Stomach smooth muscle (tissue), 2 donors: ENCODE results near the gene AGR2.
"Not testable (repeated sequence)": the region's sequence is repeated elsewhere in the genome, so short reads cannot be mapped to it uniquely, and the experiment has no call there.

Experiments
- H3K27ac ChIP-seq: one replicate; pipeline ENCODE4 v1.7.0; 2013; ENCODE audit warnings: mild to moderate bottlenecking, low read length, inconsistent platforms
- H3K27me3 ChIP-seq, 2 donors: one replicate each; pipeline ENCODE4 v1.7.0; 2013; ENCODE audit warnings: low read length in 2 of 2; ENCODE audit not compliant: insufficient read depth in 2 of 2, control insufficient read depth in 1 of 2
- H3K36me3 ChIP-seq, 2 donors: one replicate each; pipeline ENCODE4 v1.7.0; 2013; ENCODE audit warnings: low read length in 2 of 2; ENCODE audit not compliant: control insufficient read depth in 2 of 2, insufficient read depth in 2 of 2
- H3K4me1 ChIP-seq: one replicate; pipeline ENCODE4 v1.7.0; 2013; ENCODE audit warnings: low read length; ENCODE audit not compliant: control insufficient read depth, insufficient read depth
- H3K4me3 ChIP-seq, 2 donors: one replicate each; pipeline ENCODE4 v1.7.0; 2013; ENCODE audit warnings: low read length in 2 of 2
- H3K9ac ChIP-seq, 2 donors: one replicate each; pipeline ENCODE4 v1.7.0; 2013; ENCODE audit warnings: low read length in 2 of 2, mild to moderate bottlenecking in 1 of 2
- H3K9me3 ChIP-seq, 2 donors: one replicate each; pipeline ENCODE4 v1.7.0; 2013; ENCODE audit warnings: low read length in 2 of 2; ENCODE audit not compliant: control insufficient read depth in 2 of 2
- donor health status: healthy.
- donor health status: Pancreatic carcinoma.

Gene AGR2

GRCh38 chr7:16804674-16805439 lies at the start of gene AGR2:
Gene AGR2 (minus strand): TSS chr7:16804999. CDS start chr7:16801796, 3,203 bp downstream.
- H3K9me3 ChIP-seq = no peaks in the 10 kb centered on the region
- no peaks in the 10 kb centered on the region for H3K4me1 ChIP-seq
- H3K4me3 ChIP-seq = no peak within 1 kb of the TSS
- no peak within 1 kb of the TSS for H3K27ac ChIP-seq
- no peaks in the 10 kb centered on the region for H3K36me3 ChIP-seq
- H3K27me3 ChIP-seq = no peaks in the 10 kb centered on the region
- H3K9ac ChIP-seq = no peak within 1 kb of the TSS

GRCh38 chr7:16853189-16853588 lies 48.4 kb upstream of the AGR2 start:
- H3K4me3 ChIP-seq, H3K4me1 ChIP-seq, H3K36me3 ChIP-seq, H3K9ac ChIP-seq, H3K27ac ChIP-seq, H3K27me3 ChIP-seq, H3K9me3 ChIP-seq: not testable (repeated sequence)

- no peak overlapping the region for H3K9ac ChIP-seq
- no peaks in the 10 kb centered on the region for H3K36me3 ChIP-seq
- H3K27me3 ChIP-seq = no peaks in the 10 kb centered on the region
- no peak overlapping the region for H3K4me3 ChIP-seq
- no peaks in the 10 kb centered on the region for H3K9me3 ChIP-seq
- no peaks in the 10 kb centered on the region for H3K4me1 ChIP-seq
- no peak overlapping the region for H3K27ac ChIP-seq
These were observed 47.0 kb upstream of the AGR2 start for GRCh38 chr7:16851829-16852228.

GRCh38 chr7:16850614-16851466 lies 46.0 kb upstream of the AGR2 start:
- Histone ChIP-seq H3K9me3 (no peaks in the 10 kb centered on the region), H3K4me3 (no peak overlapping the region), H3K4me1 (no peaks in the 10 kb centered on the region), H3K36me3 (no peaks in the 10 kb centered on the region), H3K27ac (no peak overlapping the region), H3K27me3 (no peaks in the 10 kb centered on the region), H3K9ac (no peak overlapping the region)

GRCh38 chr7:16849296-16850148 lies 44.7 kb upstream of the AGR2 start:
- Histone ChIP-seq H3K27me3 (no peaks in the 10 kb centered on the region), H3K9ac (no peak overlapping the region), H3K36me3 (no peaks in the 10 kb centered on the region), H3K4me1 (no peaks in the 10 kb centered on the region), H3K9me3 (no peaks in the 10 kb centered on the region), H3K4me3 (no peak overlapping the region), H3K27ac (no peak overlapping the region)

GRCh38 chr7:16847381-16847860 lies 42.6 kb upstream of the AGR2 start:
- H3K9me3 ChIP-seq = no peaks in the 10 kb centered on the region
- H3K9ac ChIP-seq = no peak overlapping the region
- no peaks in the 10 kb centered on the region for H3K36me3 ChIP-seq
- no peaks in the 10 kb centered on the region for H3K4me1 ChIP-seq
- H3K4me3 ChIP-seq = no peak overlapping the region
- H3K27me3 ChIP-seq = no peaks in the 10 kb centered on the region
- no peak overlapping the region for H3K27ac ChIP-seq

- H3K4me1 ChIP-seq = no peaks in the 10 kb centered on the region
- no peak overlapping the region for H3K9ac ChIP-seq
- H3K36me3 ChIP-seq = no peaks in the 10 kb centered on the region
- H3K9me3 ChIP-seq = no peaks in the 10 kb centered on the region
- no peak overlapping the region for H3K4me3 ChIP-seq
- H3K27me3 ChIP-seq = no peaks in the 10 kb centered on the region
- no peak overlapping the region for H3K27ac ChIP-seq
These were observed 41.9 kb upstream of the AGR2 start for GRCh38 chr7:16846601-16847165.

GRCh38 chr7:16845746-16846145 lies 40.9 kb upstream of the AGR2 start:
- Histone ChIP-seq H3K36me3 (no peaks in the 10 kb centered on the region), H3K27ac (no peak overlapping the region), H3K4me1 (no peaks in the 10 kb centered on the region), H3K9ac (no peak overlapping the region), H3K9me3 (no peaks in the 10 kb centered on the region), H3K4me3 (no peak overlapping the region), H3K27me3 (no peaks in the 10 kb centered on the region)

GRCh38 chr7:16841681-16842080 lies 36.9 kb upstream of the AGR2 start:
- H3K9ac ChIP-seq = no peak overlapping the region
- H3K4me1 ChIP-seq = no peaks in the 10 kb centered on the region
- no peaks in the 10 kb centered on the region for H3K27me3 ChIP-seq
- no peak overlapping the region for H3K27ac ChIP-seq
- no peaks in the 10 kb centered on the region for H3K36me3 ChIP-seq
- H3K4me3 ChIP-seq = no peak overlapping the region
- no peaks in the 10 kb centered on the region for H3K9me3 ChIP-seq

- Histone ChIP-seq H3K36me3 (no peaks in the 10 kb centered on the region), H3K9me3 (no peaks in the 10 kb centered on the region), H3K9ac (no peak overlapping the region), H3K27me3 (no peaks in the 10 kb centered on the region), H3K4me1 (no peaks in the 10 kb centered on the region), H3K27ac (no peak overlapping the region), H3K4me3 (no peak overlapping the region)
These were observed 35.3 kb upstream of the AGR2 start for GRCh38 chr7:16840094-16840493.
